Heart right ventricle (tissue), 16 donors: ENCODE data around the gene DUSP22. TPM values are rescaled to one million over a fixed set of nuclear protein-coding genes. Genes with fewer than 3 reads are reported as not detected.

Experiments
- ATAC-seq, 8 donors: fragments of 200-7000 bp; cut with Tn5 transposase; one replicate each; pipeline ENCODE4 v1.9.1; 2020; ENCODE audit warnings: mild to moderate bottlenecking in 8 of 8, moderate library complexity in 8 of 8, moderate number of reproducible peaks in 1 of 8
- DNase-seq, 2 donors: peaks; one replicate each; pipeline ENCODE4 v3.0.0-alpha.2; 2020
- H3K27ac ChIP-seq, 10 donors: fragments of 200-600 bp; sonication (generic) in 2 of 10; one replicate each; pipeline versions ENCODE4 v1.5.0 to v1.8.0; 2020 to 2022; ENCODE audit warnings: mild to moderate bottlenecking in 3 of 10
- H3K27me3 ChIP-seq, 7 donors: fragments of 200-600 bp; one replicate each; pipeline ENCODE4 v1.8.0; 2021 to 2022; ENCODE audit warnings: mild to moderate bottlenecking in 2 of 7
- H3K36me3 ChIP-seq, 9 donors: fragments of 200-600 bp; sonication (generic) in 1 of 9; one replicate each; pipeline versions ENCODE4 v1.5.0 to v1.8.0; 2020 to 2022; ENCODE audit warnings: mild to moderate bottlenecking in 2 of 9
- H3K4me1 ChIP-seq, 9 donors: fragments of 200-600 bp; sonication (generic) in 1 of 9; one replicate each; pipeline versions ENCODE4 v1.5.0 to v1.8.0; 2020 to 2022; ENCODE audit warnings: mild to moderate bottlenecking in 4 of 9
- H3K4me3 ChIP-seq, 10 donors: fragments of 200-600 bp; sonication (generic) in 2 of 10; one replicate each; pipeline versions ENCODE4 v1.5.0 to v1.8.0; 2020 to 2022; ENCODE audit warnings: mild to moderate bottlenecking in 7 of 10, moderate library complexity in 2 of 10
- H3K9me3 ChIP-seq, 11 donors: fragments of 200-600 bp in 10 of 11; sonication (generic) in 2 of 11; one replicate each; pipeline versions ENCODE4 v1.5.0 to v1.8.0; 2013 to 2022; ENCODE audit warnings: mild to moderate bottlenecking in 2 of 11, control low read depth in 1 of 11, moderate library complexity in 1 of 11
- CTCF ChIP-seq, 9 donors: fragments of 200-600 bp; sonication (generic) in 2 of 9; IDR thresholded peaks; one replicate each; pipeline versions ENCODE4 v1.5.0 to v1.8.0; 2021 to 2022; ENCODE audit warnings: antibody characterized with exemption in 9 of 9, mild to moderate bottlenecking in 5 of 9, moderate library complexity in 1 of 9
- whole genome bisulfite sequencing, 2 donors: extraction: QIAGEN DNeasy Blood & Tissue Kit; methylation state at CpG; one replicate each; pipeline ENCODE4 v1.1.7; 2013; ENCODE audit warnings: inconsistent platforms in 1 of 2; 5-methylcytosine and 5-hydroxymethylcytosine counted together
- intact Hi-C, 10 donors: fragments of 100-400 bp; cut with DNase I; formaldehyde crosslinking; loops; one replicate each; pipeline versions ENCODE4 v1.11.1 to v1.14.2; 2022
- polyA plus RNA-seq, 2 donors: library from polyadenylated mRNA; stranded (reverse); fragments of 200-250 nt; gene quantifications; one replicate each; pipeline ENCODE4 v1.2.3, GENCODE V29; 2013
- total RNA-seq, 10 donors: library from RNA; stranded (reverse); fragmentation: NEBNext Ultra II Directional in 3 of 10; extraction: Animal tissue kit (Norgen Biotek cat#: 25700) in 3 of 10; gene quantifications; one replicate each; pipeline versions ENCODE4 v1.2.1 to v1.2.4, GENCODE V29; 2021 to 2023
- donor health status: Arrhythmogenic right ventricular cardiomyopathy.
- donor health status: ischemic (EF 13 %, LVEDD 7.1; RV severe dilation, severe dysfunction).
- donor health status: healthy with polysubstance abuse.
- donor health status: DM: no; HTN: yes; CAD: no.
- donor health status: DM: no; HTN: no; CAD: no.
- donor health status: ischemic (EF 25% LVEDD 6.9; RV normal size, moderate dysfunction).
- donor health status: ischemic (EF 25% LVEDD 5.7; RV mildly dilated, moderate dysfunction).
- donor health status: healthy.
- donor health status: DM: yes; HTN: yes; CAD: no.
- donor health status: Ischemic cardiomyopathy.
- donor health status: ischemic (EF 35%, LVEDD 5.7; RV mildly dilated, moderate dysfunction).
- donor health status: nonischemic (EF 11% LVEDD 7.7; RV severe dilation, severe dysfunction).
- donor health status: DM: yes; HTN: yes; CAD: no.
- donor health status: PGD.
- donor health status: ischemic (EF 29% LVEDD 5.4; RV normal size, mild dysfunction).
- donor health status: nonischemic (EF 23%, LVEDD 6.1; RV moderate dilation, normal function).

Gene DUSP22
- total and polyA plus RNA-seq, 12 donors, result 32.0 to 70.4 (median 51.9) TPM

GRCh38 chr6:352896-353470 is 60.7 kb downstream of the DUSP22 start:
- peaks cover 0 to 52% (median 9%) of the 10 kb centered on the region in 9 donors for H3K36me3 ChIP-seq
- no peak for ATAC-seq

GRCh38 chr6:353642-354614 is 61.6 kb downstream of the DUSP22 start:
- Histone ChIP-seq H3K4me1 (peaks cover 0 to 9% (median 0%) of the 10 kb centered on the region in 9 donors), H3K27me3 (no peaks in the 10 kb centered on the region), H3K27ac (no peak overlapping the region), H3K9me3 (no peaks in the 10 kb centered on the region), H3K4me3 (no peak overlapping the region), H3K36me3 (peaks cover 0 to 43% (median 9%) of the 10 kb centered on the region in 9 donors)
- DNase-seq (no peak), ATAC-seq (peak in 2 of 8 donors; percentile 4 to 5)
- 86 to 87% methylated on average over 18 of the region's 18 CpGs for WGBS, 2 donors
- no peak for TF ChIP-seq CTCF (IDR thresholded peaks at IDR 0.05)
- intact Hi-C loops, result no loop called here

More at GRCh38 chr6:352896-353470, 60.7 kb downstream of the DUSP22 start:
- intact Hi-C loops, result no loop called here
- DNase-seq, result no peak
- Histone ChIP-seq H3K4me3 (no peak overlapping the region), H3K9me3 (no peaks in the 10 kb centered on the region), H3K4me1 (peaks cover 0 to 9% (median 0%) of the 10 kb centered on the region in 9 donors), H3K27ac (no peak overlapping the region), H3K27me3 (no peaks in the 10 kb centered on the region)
- TF ChIP-seq CTCF (IDR thresholded peaks at IDR 0.05), result no peak
- WGBS, 2 donors, result 78 to 81% methylated on average over 11 of the region's 11 CpGs

GRCh38 chr6:354631-355280 is 62.5 kb downstream of the DUSP22 start:
- no peak overlapping the region for H3K4me3 ChIP-seq
- no peak for ATAC-seq
- no peak overlapping the region for H3K27ac ChIP-seq
- TF ChIP-seq CTCF (IDR thresholded peaks at IDR 0.05), result no peak
- intact Hi-C loops, result no loop called here
- peaks cover 0 to 9% (median 0%) of the 10 kb centered on the region in 9 donors for H3K4me1 ChIP-seq
- DNase-seq, result no peak
- H3K27me3 ChIP-seq, result no peaks in the 10 kb centered on the region
- peaks cover 0 to 35% (median 8%) of the 10 kb centered on the region in 9 donors for H3K36me3 ChIP-seq
- no peaks in the 10 kb centered on the region for H3K9me3 ChIP-seq
- 89% methylated on average over 15 of the region's 15 CpGs for WGBS, 2 donors
